H9 (cell line): ENCODE data around the gene SAG. TPM values are rescaled to one million over a fixed set of nuclear protein-coding genes. Genes with fewer than 3 reads are reported as not detected.

Source experiments
- DNase-seq: peaks from one replicate; pipeline ENCODE4 v3.0.0-alpha.2; 2017
- H2AFZ ChIP-seq: one replicate; pipeline ENCODE4 v1.6.1; 2013; ENCODE audit warnings: mild to moderate bottlenecking, low read length, control low read depth, moderate library complexity
- H2AK5ac ChIP-seq: 2 replicates; pipeline ENCODE4 v1.6.1; 2013; ENCODE audit warnings: low read length, control low read depth, mixed read lengths; ENCODE audit not compliant: insufficient read length
- H2BK120ac ChIP-seq: one replicate; pipeline ENCODE4 v1.6.1; 2013; ENCODE audit warnings: low read depth, mild to moderate bottlenecking, low read length, control low read depth, inconsistent platforms; ENCODE audit not compliant: poor library complexity, severe bottlenecking
- H2BK12ac ChIP-seq: 2 replicates; pipeline ENCODE4 v1.6.1; 2013; ENCODE audit warnings: low read length, control low read depth, mixed read lengths, low read depth; ENCODE audit not compliant: insufficient read length
- H2BK15ac ChIP-seq: 2 replicates; pipeline ENCODE4 v1.6.1; 2013; ENCODE audit warnings: low read depth, low read length, control low read depth
- H2BK20ac ChIP-seq: one replicate; pipeline ENCODE4 v1.6.1; 2013; ENCODE audit warnings: low read depth, mild to moderate bottlenecking, low read length, control low read depth, inconsistent platforms; ENCODE audit not compliant: poor library complexity, severe bottlenecking
- H2BK5ac ChIP-seq: 2 replicates; pipeline ENCODE4 v1.6.1; 2013; ENCODE audit warnings: low read length, control low read depth, mixed read lengths; ENCODE audit not compliant: insufficient read length
- H3K14ac ChIP-seq: 2 replicates; pipeline ENCODE4 v1.6.1; 2013; ENCODE audit warnings: low read length, control low read depth; ENCODE audit not compliant: insufficient read depth
- H3K18ac ChIP-seq: 2 replicates; pipeline ENCODE4 v1.6.1; 2013; ENCODE audit warnings: low read depth, mild to moderate bottlenecking, mixed read lengths, low read length, control low read depth; ENCODE audit not compliant: insufficient read length
- H3K23ac ChIP-seq: 2 replicates; pipeline ENCODE4 v1.6.1; 2013; ENCODE audit warnings: low read length, control low read depth, mixed read lengths, low read depth; ENCODE audit not compliant: insufficient read length
- H3K23me2 ChIP-seq: 2 replicates; pipeline ENCODE4 v1.6.1; 2013; ENCODE audit warnings: low read depth, mild to moderate bottlenecking, mixed read lengths, low read length, control low read depth; ENCODE audit not compliant: insufficient read length, poor library complexity, severe bottlenecking
- H3K27ac ChIP-seq: 2 replicates; pipeline ENCODE4 v1.5.1; 2013; ENCODE audit warnings: low read length, control low read depth, mixed read lengths, low read depth; ENCODE audit not compliant: insufficient read length
- H3K27me3 ChIP-seq: 2 replicates; pipeline ENCODE4 v1.6.1; 2013; ENCODE audit warnings: low read length, control low read depth, inconsistent platforms; ENCODE audit not compliant: insufficient read depth
- H3K4ac ChIP-seq: 2 replicates; pipeline ENCODE4 v1.6.1; 2013; ENCODE audit warnings: low read depth, mild to moderate bottlenecking, control low read depth, inconsistent platforms, low read length, moderate library complexity
- H3K4me1 ChIP-seq: 2 replicates; pipeline ENCODE4 v1.6.1; 2013; ENCODE audit warnings: low read length, control low read depth, inconsistent platforms; ENCODE audit not compliant: insufficient read depth
- H3K4me2 ChIP-seq: 2 replicates; pipeline ENCODE4 v1.6.1; 2013; ENCODE audit warnings: low read length, control low read depth, mixed read lengths; ENCODE audit not compliant: insufficient read length, insufficient read depth
- H3K56ac ChIP-seq: 2 replicates; pipeline ENCODE4 v1.6.1; 2013; ENCODE audit warnings: low read depth, mild to moderate bottlenecking, mixed read lengths, low read length, control low read depth; ENCODE audit not compliant: insufficient read length
- H3K79me1 ChIP-seq: 2 replicates; pipeline ENCODE4 v1.6.1; 2013; ENCODE audit warnings: low read depth, mild to moderate bottlenecking, moderate library complexity, low read length, control low read depth, inconsistent platforms; ENCODE audit not compliant: insufficient read depth, poor library complexity, severe bottlenecking
- H3K79me2 ChIP-seq: 2 replicates; pipeline ENCODE4 v1.6.1; 2013; ENCODE audit warnings: low read length, control low read depth, inconsistent platforms; ENCODE audit not compliant: insufficient read depth
- H3K9ac ChIP-seq: 2 replicates; pipeline ENCODE4 v1.6.1; 2013; ENCODE audit warnings: low read length, control low read depth, mixed read lengths; ENCODE audit not compliant: insufficient read length; ENCODE audit errors: extremely low read depth
- H3K9me3 ChIP-seq: one replicate; pipeline ENCODE4 v1.6.1; 2013; ENCODE audit warnings: low read depth, low read length, inconsistent platforms; ENCODE audit not compliant: control insufficient read depth
- H3T11ph ChIP-seq: one replicate; pipeline ENCODE4 v1.6.1; 2013; ENCODE audit warnings: mild to moderate bottlenecking, low read length, control low read depth, inconsistent platforms
- H4K20me1 ChIP-seq: one replicate; pipeline ENCODE4 v1.6.1; 2013; ENCODE audit not compliant: control insufficient read depth, insufficient read length, insufficient read depth
- H4K5ac ChIP-seq: 2 replicates; pipeline ENCODE4 v1.6.1; 2013; ENCODE audit warnings: low read depth, mild to moderate bottlenecking, mixed read lengths, low read length, control low read depth; ENCODE audit not compliant: insufficient read length
- H4K8ac ChIP-seq: replicated peaks from 2 replicates; pipeline ENCODE4 v1.6.1; 2013; ENCODE audit warnings: low read length, control low read depth, mixed read lengths, low read depth; ENCODE audit not compliant: insufficient read length
- H4K91ac ChIP-seq: 2 replicates; pipeline ENCODE4 v1.6.1; 2013; ENCODE audit warnings: low read depth, mild to moderate bottlenecking, moderate library complexity, mixed read lengths, low read length, control low read depth; ENCODE audit not compliant: insufficient read length
- H3K27ac Mint-ChIP-seq, 3 experiments: 2 replicates in 2 of 3; 3 replicates in 1 of 3; pipeline ENCODE4 v1.8.0; 2020 to 2021; ENCODE audit warnings: mixed read lengths in 3 of 3, mild to moderate bottlenecking in 1 of 3, moderate library complexity in 1 of 3
- H3K27me3 Mint-ChIP-seq: 2 replicates; pipeline ENCODE4 v1.8.0; 2021; ENCODE audit warnings: low read depth, mild to moderate bottlenecking, moderate library complexity, mixed read lengths
- H3K36me3 Mint-ChIP-seq, 3 experiments: 2 replicates in 2 of 3; 3 replicates in 1 of 3; pipeline ENCODE4 v1.8.0; 2020 to 2021; ENCODE audit warnings: low read depth in 3 of 3, mixed read lengths in 3 of 3; ENCODE audit not compliant: insufficient read depth in 1 of 3
- H3K4me1 Mint-ChIP-seq, 2 experiments: 2 replicates each; pipeline ENCODE4 v1.8.0; 2020; ENCODE audit warnings: mixed read lengths in 2 of 2
- H3K4me3 Mint-ChIP-seq, 2 experiments: 2 replicates in 1 of 2; 3 replicates in 1 of 2; pipeline ENCODE4 v1.8.0; 2020 to 2021; ENCODE audit warnings: mild to moderate bottlenecking in 2 of 2, mixed read lengths in 2 of 2, moderate library complexity in 1 of 2
- H3K9me3 Mint-ChIP-seq, 2 experiments: 2 replicates in 1 of 2; 3 replicates in 1 of 2; pipeline ENCODE4 v1.8.0; 2020; ENCODE audit warnings: mild to moderate bottlenecking in 2 of 2, mixed read lengths in 2 of 2, moderate library complexity in 1 of 2
- WGBS: extraction: QIAGEN DNeasy Blood & Tissue Kit; methylation state at CpG from one replicate; pipeline ENCODE4 v1.1.7; 2013; ENCODE audit warnings: missing lambda C conversion rate, low lambda C conversion rate, mixed read lengths; ENCODE audit not compliant: insufficient read length; ENCODE audit errors: extremely low coverage; 5-methylcytosine and 5-hydroxymethylcytosine counted together
- total RNA-seq: library from RNA; stranded (reverse); gene quantifications from 2 replicates; pipeline ENCODE4 v1.2.1, GENCODE V29; 2021
- TF ChIP-seq, protein P1 (sequence below): fragments of 200-600 bp; sonication (generic); conservative IDR thresholded peaks from 3 replicates; pipeline ENCODE4 v1.8.0; 2021; ENCODE audit warnings: antibody characterized with exemption, mild to moderate bottlenecking

SAG gene
- total RNA-seq, 1 experiment from 2014 or later = not detected

- no peak overlapping the region for H3K9ac ChIP-seq
- no peak overlapping the region for H3K14ac ChIP-seq
- H3K27ac ChIP-seq = no peak overlapping the region
- H3K4me3 Mint-ChIP-seq = no peak overlapping the region
- H3K4me1 Mint-ChIP-seq = peaks cover 3 to 4% of the 10 kb centered on the region in 2 experiments; a peak in 2 of 4 replicates
- H2AK5ac ChIP-seq = no peak overlapping the region
- no peak overlapping the region for H2BK120ac ChIP-seq
- no peak overlapping the region for H4K5ac ChIP-seq
- no peaks in the 10 kb centered on the region for H3K9me3 ChIP-seq
- no peak overlapping the region for H4K8ac ChIP-seq
- no peaks in the 10 kb centered on the region; the same call in 1 of the 2 replicates for H3K4me1 ChIP-seq
- H2BK15ac ChIP-seq = no peak overlapping the region
- no peak overlapping the region for H3K4me2 ChIP-seq
- no peak overlapping the region for H3K4ac ChIP-seq
- no peak overlapping the region for H3K18ac ChIP-seq
- no peak overlapping the region for H3T11ph ChIP-seq
- no peaks in the 10 kb centered on the region for H3K79me1 ChIP-seq
- H4K91ac ChIP-seq = no peak overlapping the region
- H3K79me2 ChIP-seq = peaks cover 1% of the 10 kb centered on the region; the same call in 1 of the 2 replicates
- no peaks in the 10 kb centered on the region for H3K23me2 ChIP-seq
- no CpG with 5 or more reads among the region's 7 CpGs for WGBS
- H2BK20ac ChIP-seq = no peak overlapping the region
- H2BK12ac ChIP-seq = no peak overlapping the region
- no peak overlapping the region for H3K23ac ChIP-seq
- no peaks in the 10 kb centered on the region for H3K9me3 Mint-ChIP-seq
- H3K36me3 Mint-ChIP-seq = peaks cover 0 to 2% (median 1%) of the 10 kb centered on the region in 3 experiments; a peak in 4 of 7 replicates
- H3K27ac Mint-ChIP-seq = no peak overlapping the region
- H3K27me3 ChIP-seq = no peaks in the 10 kb centered on the region
- peaks cover 5% of the 10 kb centered on the region; the same call in 1 of the 2 replicates for H3K27me3 Mint-ChIP-seq
- DNase-seq = no peak
- TF ChIP-seq, protein P1, sequence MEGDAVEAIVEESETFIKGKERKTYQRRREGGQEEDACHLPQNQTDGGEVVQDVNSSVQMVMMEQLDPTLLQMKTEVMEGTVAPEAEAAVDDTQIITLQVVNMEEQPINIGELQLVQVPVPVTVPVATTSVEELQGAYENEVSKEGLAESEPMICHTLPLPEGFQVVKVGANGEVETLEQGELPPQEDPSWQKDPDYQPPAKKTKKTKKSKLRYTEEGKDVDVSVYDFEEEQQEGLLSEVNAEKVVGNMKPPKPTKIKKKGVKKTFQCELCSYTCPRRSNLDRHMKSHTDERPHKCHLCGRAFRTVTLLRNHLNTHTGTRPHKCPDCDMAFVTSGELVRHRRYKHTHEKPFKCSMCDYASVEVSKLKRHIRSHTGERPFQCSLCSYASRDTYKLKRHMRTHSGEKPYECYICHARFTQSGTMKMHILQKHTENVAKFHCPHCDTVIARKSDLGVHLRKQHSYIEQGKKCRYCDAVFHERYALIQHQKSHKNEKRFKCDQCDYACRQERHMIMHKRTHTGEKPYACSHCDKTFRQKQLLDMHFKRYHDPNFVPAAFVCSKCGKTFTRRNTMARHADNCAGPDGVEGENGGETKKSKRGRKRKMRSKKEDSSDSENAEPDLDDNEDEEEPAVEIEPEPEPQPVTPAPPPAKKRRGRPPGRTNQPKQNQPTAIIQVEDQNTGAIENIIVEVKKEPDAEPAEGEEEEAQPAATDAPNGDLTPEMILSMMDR = no peak
- H2AFZ ChIP-seq = no peak overlapping the region
- no peaks in the 10 kb centered on the region for H4K20me1 ChIP-seq
- no peak overlapping the region for H3K56ac ChIP-seq
- no peak overlapping the region for H2BK5ac ChIP-seq
These were observed 53.7 kb downstream of the SAG start for GRCh38 chr2:233361297-233361696.
